ENCODE measurements around the gene FHIP1B.

DNA sequence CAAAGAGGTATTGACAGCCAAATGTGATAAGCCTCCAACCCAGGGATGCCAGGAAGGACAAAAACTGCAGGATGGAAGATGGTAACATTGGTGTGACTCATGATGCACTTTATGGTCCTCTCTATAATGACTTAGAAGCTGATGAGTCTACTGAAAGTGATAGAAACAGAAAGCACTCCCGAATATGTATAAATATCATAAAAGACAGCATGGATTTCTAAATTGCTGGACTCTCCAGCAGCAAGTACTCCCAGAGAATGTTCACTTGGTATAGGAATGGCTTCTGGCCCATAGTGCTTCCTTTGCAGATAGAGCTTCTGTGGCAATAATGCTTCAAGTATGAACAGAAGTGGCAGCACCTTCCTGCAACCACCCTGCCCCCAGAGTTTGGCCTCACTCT lies 64.2 kb downstream of the FHIP1B start, which contains the start of gene OR52B2:
- TF ChIP-seq, protein P1, sequence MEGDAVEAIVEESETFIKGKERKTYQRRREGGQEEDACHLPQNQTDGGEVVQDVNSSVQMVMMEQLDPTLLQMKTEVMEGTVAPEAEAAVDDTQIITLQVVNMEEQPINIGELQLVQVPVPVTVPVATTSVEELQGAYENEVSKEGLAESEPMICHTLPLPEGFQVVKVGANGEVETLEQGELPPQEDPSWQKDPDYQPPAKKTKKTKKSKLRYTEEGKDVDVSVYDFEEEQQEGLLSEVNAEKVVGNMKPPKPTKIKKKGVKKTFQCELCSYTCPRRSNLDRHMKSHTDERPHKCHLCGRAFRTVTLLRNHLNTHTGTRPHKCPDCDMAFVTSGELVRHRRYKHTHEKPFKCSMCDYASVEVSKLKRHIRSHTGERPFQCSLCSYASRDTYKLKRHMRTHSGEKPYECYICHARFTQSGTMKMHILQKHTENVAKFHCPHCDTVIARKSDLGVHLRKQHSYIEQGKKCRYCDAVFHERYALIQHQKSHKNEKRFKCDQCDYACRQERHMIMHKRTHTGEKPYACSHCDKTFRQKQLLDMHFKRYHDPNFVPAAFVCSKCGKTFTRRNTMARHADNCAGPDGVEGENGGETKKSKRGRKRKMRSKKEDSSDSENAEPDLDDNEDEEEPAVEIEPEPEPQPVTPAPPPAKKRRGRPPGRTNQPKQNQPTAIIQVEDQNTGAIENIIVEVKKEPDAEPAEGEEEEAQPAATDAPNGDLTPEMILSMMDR (conservative IDR thresholded peaks at IDR 0.05; ENCODE audit: low read length): no peak
- no peak for TF ChIP-seq EZH2phosphoT487 (IDR thresholded peaks at IDR 0.05; ENCODE audit: borderline replicate concordance, low read depth, low read length)
